Stomach (tissue), 9 donors: ENCODE measurements around the gene HERC6. TPM values are rescaled to one million over a fixed set of nuclear protein-coding genes. Genes with fewer than 3 reads are reported as not detected.
A peak's percentile ranks its signal among the peaks of the same experiment; 100 is the strongest.

Source experiments
- DNase-seq, 2 donors: peaks; one replicate each; pipeline versions ENCODE4 v3.0.0 to v3.0.0-alpha.2; 2013 to 2019
- H3K27ac ChIP-seq, 5 donors: fragments of 200-600 bp in 4 of 5; sonication (generic) in 4 of 5; one replicate each; pipeline ENCODE4 v1.5.1; 2013 to 2019; ENCODE audit warnings: mild to moderate bottlenecking in 1 of 5, moderate library complexity in 1 of 5
- H3K27me3 ChIP-seq, 3 donors: fragments of 200-600 bp; sonication (generic); one replicate each; pipeline ENCODE4 v1.5.1; 2017 to 2019; ENCODE audit warnings: mixed run types in 1 of 3
- H3K36me3 ChIP-seq, 4 donors: fragments of 200-600 bp; sonication (generic); 1 replicate in 3 of 4; 2 replicates in 1 of 4; pipeline ENCODE4 v1.5.1; 2016 to 2019
- H3K4me1 ChIP-seq, 4 donors: fragments of 200-600 bp; sonication (generic); one replicate each; pipeline ENCODE4 v1.5.1; 2016 to 2019
- H3K4me3 ChIP-seq, 4 donors: fragments of 200-600 bp; sonication (generic) in 3 of 4; one replicate each; pipeline ENCODE4 v1.5.1; 2016 to 2019; ENCODE audit warnings: mild to moderate bottlenecking in 1 of 4
- H3K9me3 ChIP-seq, 4 donors: fragments of 200-600 bp; sonication (generic); one replicate each; pipeline ENCODE4 v1.5.1; 2016 to 2019
- CTCF ChIP-seq, 7 experiments: fragments of 450-650 bp in 4 of 7; fragments of 200-600 bp in 3 of 7; sonication (generic) in 3 of 7; IDR thresholded peaks; one replicate each; pipeline ENCODE4 v1.5.1; 2016 to 2019; ENCODE audit warnings: antibody characterized with exemption in 7 of 7, control low read depth in 2 of 7, mild to moderate bottlenecking in 1 of 7
- EP300 ChIP-seq: sonication (generic); formaldehyde crosslinking; IDR thresholded peaks from one replicate; pipeline ENCODE4 v1.6.1; 2017; ENCODE audit warnings: antibody characterized with exemption
- POLR2A ChIP-seq, 4 donors: fragments of 450-650 bp; IDR thresholded peaks; one replicate each; pipeline ENCODE4 v1.6.1; 2016; ENCODE audit warnings: antibody characterized with exemption in 4 of 4, control low read depth in 2 of 4, mild to moderate bottlenecking in 1 of 4, moderate library complexity in 1 of 4
- POLR2AphosphoS5 ChIP-seq, 3 donors: sonication (generic); formaldehyde crosslinking; IDR thresholded peaks; one replicate each; pipeline ENCODE4 v1.6.1; 2016; ENCODE audit warnings: antibody characterized with exemption in 3 of 3
- WGBS, 5 donors: extraction: QIAGEN DNeasy Blood & Tissue Kit in 3 of 5; methylation state at CpG; one replicate each; pipeline versions ENCODE4 v1.1.5 to v1.1.7; 2013 to 2018; 5-methylcytosine and 5-hydroxymethylcytosine counted together
- intact Hi-C: fragments of 100-400 bp; cut with DNase I; formaldehyde crosslinking; loops from one replicate; pipeline ENCODE4 v1.15.1; 2023; ENCODE audit warnings: low total_unique reads
- polyA plus RNA-seq, 3 donors: library from polyadenylated mRNA; stranded (reverse); fragments of 200-250 nt; gene quantifications; one replicate each; pipeline ENCODE4 v1.2.3, GENCODE V29; 2013
- total RNA-seq, 5 donors: library from RNA; depleted of rRNA; stranded (reverse); fragments of >200 nt; gene quantifications; one replicate each; pipeline versions ENCODE4 v1.1.0 to v1.2.3, GENCODE V29; 2014 to 2016
- donor health status: healthy with polysubstance abuse.
- donor health status: Bipolar disorder and iron deficiency.
- donor health status: healthy.

Gene HERC6
- total and polyA plus RNA-seq, 8 donors = 0.58 to 18.7 (median 5.1) TPM

- DNase-seq = no peak
- no peak overlapping the region for H3K4me3 ChIP-seq
- TF ChIP-seq POLR2A (IDR thresholded peaks at IDR 0.05) = no peak
- TF ChIP-seq EP300 = no peak
- no peak for TF ChIP-seq CTCF (IDR thresholded peaks at IDR 0.05)
- no peak for TF ChIP-seq POLR2AphosphoS5 (IDR thresholded peaks at IDR 0.05)
- no peaks in the 10 kb centered on the region for H3K27me3 ChIP-seq
- peaks cover 0 to 5% (median under 1%) of the 10 kb centered on the region in 4 donors for H3K4me1 ChIP-seq
- WGBS, 5 donors = 76 to 100% (median 86%) methylated on average over 2 of the region's 2 CpGs
- no peak overlapping the region for H3K27ac ChIP-seq
- intact Hi-C loops = loop anchor here (10.0 kb wide), 1 partner anchor 166 kb away; the partner anchor contains the start of gene PPM1K
- H3K36me3 ChIP-seq = no peaks in the 10 kb centered on the region
- H3K9me3 ChIP-seq = no peaks in the 10 kb centered on the region
Observed at GRCh38 chr4:88451205-88451604, 72.6 kb downstream of the HERC6 start.

GRCh38 chr4:88452912-88453311 is 74.3 kb downstream of the HERC6 start:
- no peaks in the 10 kb centered on the region for H3K9me3 ChIP-seq
- TF ChIP-seq CTCF (IDR thresholded peaks at IDR 0.05) = no peak
- no peak for TF ChIP-seq POLR2AphosphoS5 (IDR thresholded peaks at IDR 0.05)
- no peak for TF ChIP-seq POLR2A (IDR thresholded peaks at IDR 0.05)
- no peak for TF ChIP-seq EP300
- no peaks in the 10 kb centered on the region for H3K27me3 ChIP-seq
- DNase-seq = no peak
- H3K4me3 ChIP-seq = no peak overlapping the region
- WGBS, 5 donors = 65 to 79% (median 71%) methylated on average over 2 of the region's 2 CpGs
- peaks cover 0 to 14% (median 6%) of the 10 kb centered on the region in 4 donors for H3K4me1 ChIP-seq
- no peaks in the 10 kb centered on the region for H3K36me3 ChIP-seq
- no peak overlapping the region for H3K27ac ChIP-seq
- intact Hi-C loops = loop anchor here (10.0 kb wide), 1 partner anchor 168 kb away; the partner anchor contains the start of gene PPM1K

GRCh38 chr4:88456670-88457306 is 78.1 kb downstream of the HERC6 start, which contains the start of gene HERC5:
Gene HERC5 (plus strand): TSS chr4:88457119. CDS start chr4:88457270, 151 bp downstream.
- WGBS, 5 donors = 0 to 1% (median 0%) methylated on average over 33 to 57 of the region's 57 CpGs
- Histone ChIP-seq H3K4me3 (peak within 1 kb of the TSS; percentile 67 to 84 (median 79)), H3K4me1 (peaks cover 0 to 22% (median 9%) of the 10 kb centered on the region in 4 donors), H3K36me3 (peaks cover 0 to 1% (median 0%) of the 10 kb centered on the region in 4 donors), H3K9me3 (no peaks in the 10 kb centered on the region), H3K27ac (peak within 1 kb of the TSS; percentile 82 to 90 (median 87)), H3K27me3 (no peaks in the 10 kb centered on the region)
- TF ChIP-seq CTCF (IDR thresholded peaks at IDR 0.05) (peak in 5 of 7 experiments; percentile 37 to 87 (median 63)), POLR2AphosphoS5 (IDR thresholded peaks at IDR 0.05) (peak; percentile 57 to 88 (median 81)), POLR2A (IDR thresholded peaks at IDR 0.05) (no peak)
- DNase-seq = peak; percentile 94 to 96
- intact Hi-C loops = loop anchor here (10.0 kb wide), 1 partner anchor 172 kb away; the partner anchor contains the start of gene PPM1K

GRCh38 chr4:88457307-88458103 is 78.9 kb downstream of the HERC6 start:
- H3K27ac ChIP-seq = peak overlapping the region; percentile 82 to 90 (median 87)
- WGBS, 5 donors = 3 to 6% (median 4%) methylated on average over 47 to 75 of the region's 75 CpGs
- H3K27me3 ChIP-seq = no peaks in the 10 kb centered on the region
- H3K4me1 ChIP-seq = peaks cover 0 to 22% (median 9%) of the 10 kb centered on the region in 4 donors
- no peaks in the 10 kb centered on the region for H3K9me3 ChIP-seq
- intact Hi-C loops = loop anchor here (10.0 kb wide), 1 partner anchor 173 kb away; the partner anchor contains the start of gene PPM1K
- peak overlapping the region; percentile 67 to 84 (median 79) for H3K4me3 ChIP-seq
- DNase-seq = peak; percentile 54 to 78
- TF ChIP-seq CTCF (IDR thresholded peaks at IDR 0.05) = no peak
- no peak for TF ChIP-seq POLR2AphosphoS5 (IDR thresholded peaks at IDR 0.05)
- TF ChIP-seq POLR2A (IDR thresholded peaks at IDR 0.05) = no peak
- peaks cover 0 to 8% (median 6%) of the 10 kb centered on the region in 4 donors for H3K36me3 ChIP-seq
